ENCODE results near the gene RSPO1. TPM values are rescaled to one million over a fixed set of nuclear protein-coding genes. Genes with fewer than 3 reads are reported as not detected.

The RSPO1 gene
- polyA plus RNA-seq, 1 donor (not counting 4 experiments of a cell fraction or from before 2014, with no cell fraction given): not detected

DNA sequence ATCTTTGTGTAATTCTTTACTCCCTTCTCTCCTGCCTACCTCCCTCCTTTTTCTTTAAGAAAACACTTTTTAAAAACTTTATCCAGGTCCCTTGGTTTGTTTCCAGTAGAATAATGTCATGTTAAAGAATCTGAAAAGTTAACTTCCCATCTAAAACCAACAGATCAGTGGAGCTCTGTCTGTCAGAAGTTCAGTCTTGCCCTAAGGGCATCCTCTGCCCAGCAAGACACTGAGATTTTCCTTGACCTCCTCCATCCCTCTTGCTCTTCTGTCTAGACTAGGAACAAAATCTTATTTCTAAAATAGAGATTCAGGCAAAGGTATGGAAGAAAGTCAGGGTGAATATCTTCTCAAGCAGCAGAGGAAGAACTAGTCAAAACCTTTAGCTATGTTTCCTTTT is 33.3 kb downstream of the RSPO1 start:
- FAIRE-seq (no peak), DNase-seq (ENCODE audit: low read depth, low spot score) (no peak)
- H2AFZ ChIP-seq (ENCODE audit: control insufficient read depth, low read length): no peak overlapping the region
- H3K9ac ChIP-seq (ENCODE audit: control insufficient read depth, extremely low read depth, insufficient read depth, low read length): no peak overlapping the region
- no peaks in the 10 kb centered on the region for H3K9me3 ChIP-seq (ENCODE audit: control insufficient read depth, low read depth, low read length)
- H3K79me2 ChIP-seq (ENCODE audit: control insufficient read depth, insufficient read depth, low read length): no peaks in the 10 kb centered on the region
- H3K4me3 ChIP-seq (ENCODE audit: control insufficient read depth in 2 of 3, extremely low read depth in 1 of 3, insufficient read depth in 2 of 3, low read depth in 1 of 3, low read length in 3 of 3): no peak overlapping the region
- H3K27ac ChIP-seq (ENCODE audit: control insufficient read depth, insufficient read depth, low read length): no peak overlapping the region
- no peaks in the 10 kb centered on the region for H3K36me3 ChIP-seq (ENCODE audit: control insufficient read depth in 2 of 2, extremely low read depth in 1 of 2, insufficient read depth in 2 of 2, low read length in 2 of 2)
- peaks cover 4% of the 10 kb centered on the region for H3K4me1 ChIP-seq (ENCODE audit: control insufficient read depth, extremely low read depth, insufficient read depth, low read length)
- H3K27me3 ChIP-seq (ENCODE audit: control insufficient read depth, extremely low read depth, insufficient read depth, low read length): peaks cover 1% of the 10 kb centered on the region
- no peaks in the 10 kb centered on the region for H4K20me1 ChIP-seq (ENCODE audit: control insufficient read depth, extremely low read depth, insufficient read depth, low read length)
- no peak overlapping the region for H3K4me2 ChIP-seq (ENCODE audit: control insufficient read depth, extremely low read depth, insufficient read depth, low read depth, low read length)
- no peaks in the 10 kb centered on the region for H3K9me1 ChIP-seq (ENCODE audit: control insufficient read depth, extremely low read depth, insufficient read depth, low read length)
- dilution Hi-C loops (cut with MboI; ENCODE audit: extremely low pct_ligation_motif_present, low sequenced_read_pairs): no loop called here
- no peak for TF ChIP-seq EZH2 (IDR thresholded peaks at IDR 0.05; ENCODE audit: low read length)
- TF ChIP-seq, protein P1, sequence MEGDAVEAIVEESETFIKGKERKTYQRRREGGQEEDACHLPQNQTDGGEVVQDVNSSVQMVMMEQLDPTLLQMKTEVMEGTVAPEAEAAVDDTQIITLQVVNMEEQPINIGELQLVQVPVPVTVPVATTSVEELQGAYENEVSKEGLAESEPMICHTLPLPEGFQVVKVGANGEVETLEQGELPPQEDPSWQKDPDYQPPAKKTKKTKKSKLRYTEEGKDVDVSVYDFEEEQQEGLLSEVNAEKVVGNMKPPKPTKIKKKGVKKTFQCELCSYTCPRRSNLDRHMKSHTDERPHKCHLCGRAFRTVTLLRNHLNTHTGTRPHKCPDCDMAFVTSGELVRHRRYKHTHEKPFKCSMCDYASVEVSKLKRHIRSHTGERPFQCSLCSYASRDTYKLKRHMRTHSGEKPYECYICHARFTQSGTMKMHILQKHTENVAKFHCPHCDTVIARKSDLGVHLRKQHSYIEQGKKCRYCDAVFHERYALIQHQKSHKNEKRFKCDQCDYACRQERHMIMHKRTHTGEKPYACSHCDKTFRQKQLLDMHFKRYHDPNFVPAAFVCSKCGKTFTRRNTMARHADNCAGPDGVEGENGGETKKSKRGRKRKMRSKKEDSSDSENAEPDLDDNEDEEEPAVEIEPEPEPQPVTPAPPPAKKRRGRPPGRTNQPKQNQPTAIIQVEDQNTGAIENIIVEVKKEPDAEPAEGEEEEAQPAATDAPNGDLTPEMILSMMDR (optimal IDR thresholded peaks at IDR 0.05 in 1 of 3, IDR thresholded peaks at IDR 0.05 in 1 of 3, conservative IDR thresholded peaks at IDR 0.05 in 1 of 3; ENCODE audit: extremely low read depth in 1 of 3, insufficient read depth in 2 of 3, low read length in 3 of 3): no peak

DNA sequence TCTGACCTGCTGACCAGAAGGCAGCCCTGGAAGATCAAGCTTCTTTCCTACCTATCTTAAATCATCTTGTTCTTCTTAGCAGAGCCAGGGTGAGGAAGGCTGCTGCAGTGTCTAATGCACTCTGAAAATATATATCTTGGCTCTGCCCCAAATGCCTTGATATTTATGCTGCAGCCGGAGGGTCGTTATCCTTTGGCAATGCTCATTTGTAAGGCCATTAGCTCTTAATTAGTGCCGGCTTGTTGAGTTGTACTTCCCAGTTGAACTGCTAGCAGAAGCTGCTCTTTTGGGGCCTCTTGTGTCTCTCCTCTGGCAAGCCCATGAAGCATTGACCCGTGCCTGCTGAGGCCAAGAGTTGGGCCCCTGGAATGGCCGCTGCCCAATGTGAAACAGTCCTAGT is 34.8 kb downstream of the RSPO1 start:
- TF ChIP-seq, protein P1 (optimal IDR thresholded peaks at IDR 0.05 in 1 of 3, IDR thresholded peaks at IDR 0.05 in 1 of 3, conservative IDR thresholded peaks at IDR 0.05 in 1 of 3; ENCODE audit: extremely low read depth in 1 of 3, insufficient read depth in 2 of 3, low read length in 3 of 3): no peak
- no peak for TF ChIP-seq EZH2 (IDR thresholded peaks at IDR 0.05; ENCODE audit: low read length)
- Histone ChIP-seq H3K9me1 (ENCODE audit: control insufficient read depth, extremely low read depth, insufficient read depth, low read length) (no peaks in the 10 kb centered on the region), H3K27me3 (ENCODE audit: control insufficient read depth, extremely low read depth, insufficient read depth, low read length) (no peaks in the 10 kb centered on the region), H3K9me3 (ENCODE audit: control insufficient read depth, low read depth, low read length) (no peaks in the 10 kb centered on the region), H3K36me3 (ENCODE audit: control insufficient read depth in 2 of 2, extremely low read depth in 1 of 2, insufficient read depth in 2 of 2, low read length in 2 of 2) (no peaks in the 10 kb centered on the region), H3K4me3 (ENCODE audit: control insufficient read depth in 2 of 3, extremely low read depth in 1 of 3, insufficient read depth in 2 of 3, low read depth in 1 of 3, low read length in 3 of 3) (no peak overlapping the region), H3K9ac (ENCODE audit: control insufficient read depth, extremely low read depth, insufficient read depth, low read length) (no peak overlapping the region), H3K79me2 (ENCODE audit: control insufficient read depth, insufficient read depth, low read length) (peaks cover 8% of the 10 kb centered on the region), H3K27ac (ENCODE audit: control insufficient read depth, insufficient read depth, low read length) (no peak overlapping the region), H3K4me2 (ENCODE audit: control insufficient read depth, extremely low read depth, insufficient read depth, low read depth, low read length) (no peak overlapping the region), H2AFZ (ENCODE audit: control insufficient read depth, low read length) (no peak overlapping the region), H4K20me1 (ENCODE audit: control insufficient read depth, extremely low read depth, insufficient read depth, low read length) (no peaks in the 10 kb centered on the region), H3K4me1 (ENCODE audit: control insufficient read depth, extremely low read depth, insufficient read depth, low read length) (peaks cover 4% of the 10 kb centered on the region)
- dilution Hi-C loops (cut with MboI; ENCODE audit: extremely low pct_ligation_motif_present, low sequenced_read_pairs): loop anchor here (25.0 kb wide), 1 partner anchor 87 kb away; the partner anchor contains the start of gene CDCA8
- no peak for FAIRE-seq
- DNase-seq (ENCODE audit: low read depth, low spot score): no peak

All from keratinocyte (primary cell).